HepG2 (cell line): ENCODE data around the gene NHP2. TPM values are rescaled to one million over a fixed set of nuclear protein-coding genes. Genes with fewer than 3 reads are reported as not detected.
A peak's percentile ranks its signal among the peaks of the same experiment; 100 is the strongest.

Experiments
- ATAC-seq: fragments of 200-7000 bp; cut with Tn5 transposase; 3 replicates; pipeline ENCODE4 v1.9.1; 2020; ENCODE audit warnings: mild to moderate bottlenecking, moderate library complexity
- BruUV-seq: library from RNA; stranded (reverse); fragments of 400-500 nt; replicated peaks from 2 replicates; lab custom pipeline; 2021; lab: Mats Ljungman, UMichigan
- CTCF ChIA-PET: fragments of 300-600 bp; formaldehyde crosslinking; extraction: SDS; loops from one replicate; lab custom pipeline; 2021; ENCODE audit warnings: low total read pairs, inconsistent platforms, low intra/inter-chr PET ratio; lab: Yijun Ruan, JAX
- POLR2A ChIA-PET: fragments of 350-600 bp; sonication (Branson Sonifier 250); formaldehyde crosslinking; loops from one replicate; lab custom pipeline; 2020; ENCODE audit warnings: antibody characterized with exemption, inconsistent platforms; lab: Yijun Ruan, JAX
- DNase-seq: peaks from one replicate; pipeline ENCODE4 v3.0.0-alpha.2; 2015; ENCODE audit warnings: low spot score
- FAIRE-seq: peaks from 3 replicates; lab custom pipeline; 2011; peaks lifted over from hg19 to GRCh38; lab: Jason Lieb, UNC
- H2AFZ ChIP-seq: one replicate; pipeline ENCODE4 v1.6.1; 2011; ENCODE audit warnings: low read length, inconsistent platforms
- H3K27ac ChIP-seq: fragments of 300-600 bp; 3 replicates; pipeline ENCODE4 v1.8.0; 2011; ENCODE audit warnings: mixed run types, mild to moderate bottlenecking, mixed read lengths, low read length, inconsistent platforms; ENCODE audit not compliant: insufficient read depth; ENCODE audit errors: extremely low read length
- H3K27me3 ChIP-seq, 2 experiments: fragments of 200-600 bp in 1 of 2; 2 replicates in 1 of 2; 3 replicates in 1 of 2; pipeline versions ENCODE4 v1.6.0 to v1.8.0; 2011; ENCODE audit warnings: low read length in 2 of 2, mild to moderate bottlenecking in 2 of 2, moderate library complexity in 2 of 2, inconsistent platforms in 1 of 2; ENCODE audit not compliant: insufficient read depth in 2 of 2, control insufficient read depth in 1 of 2
- H3K36me3 ChIP-seq, 2 experiments: fragments of 200-600 bp in 1 of 2; replicated peaks in 1 of 2; 2 replicates in 1 of 2; 3 replicates in 1 of 2; pipeline versions ENCODE4 v1.5.1 to v1.8.0; 2011; ENCODE audit warnings: low read length in 2 of 2, inconsistent platforms in 1 of 2; ENCODE audit not compliant: insufficient read depth in 2 of 2, control insufficient read depth in 1 of 2
- H3K4me1 ChIP-seq: 2 replicates; pipeline ENCODE4 v1.5.1; 2012; ENCODE audit warnings: low read length, inconsistent platforms; ENCODE audit not compliant: insufficient read depth
- H3K4me2 ChIP-seq: 2 replicates; pipeline ENCODE4 v1.6.0; 2011; ENCODE audit warnings: low read depth, low read length, inconsistent platforms
- H3K4me3 ChIP-seq, 3 experiments: fragments of 200-600 bp in 1 of 3; sonication (generic), shearing (Covaris generic) in 1 of 3; replicated peaks in 1 of 3; 2 replicates each; pipeline ENCODE4 v1.5.1; 2011 to 2016; ENCODE audit warnings: low read length in 3 of 3, inconsistent platforms in 2 of 3, low read depth in 2 of 3, mild to moderate bottlenecking in 2 of 3, control low read depth in 1 of 3, mixed read lengths in 1 of 3; ENCODE audit not compliant: insufficient read depth in 1 of 3
- H3K79me2 ChIP-seq: one replicate; pipeline ENCODE4 v1.6.1; 2011; ENCODE audit warnings: low read length, inconsistent platforms; ENCODE audit not compliant: insufficient read depth
- H3K9ac ChIP-seq: 2 replicates; pipeline ENCODE4 v1.6.0; 2011; ENCODE audit warnings: mild to moderate bottlenecking, low read depth, low read length, inconsistent platforms; ENCODE audit not compliant: insufficient read depth
- H3K9me3 ChIP-seq: 2 replicates; pipeline ENCODE4 v1.5.1; 2012; ENCODE audit warnings: mild to moderate bottlenecking, low read length
- H4K20me1 ChIP-seq: 2 replicates; pipeline ENCODE4 v1.6.0; 2011; ENCODE audit warnings: inconsistent platforms, mild to moderate bottlenecking, low read length, moderate library complexity; ENCODE audit not compliant: insufficient read depth
- ASH2L ChIP-seq: fragments of 300-600, 200-600 bp; sonication (generic); IDR thresholded peaks from 2 replicates; pipeline ENCODE4 v1.7.0; 2017; ENCODE audit warnings: low read depth, mild to moderate bottlenecking, moderate library complexity, mixed read lengths, low read length; ENCODE audit not compliant: insufficient read length
- ATAD3A ChIP-seq: sonication (generic); formaldehyde crosslinking; IDR thresholded peaks from 2 replicates; pipeline ENCODE4 v1.4.0; 2020; ENCODE audit warnings: missing genetic modification reagents
- ATM ChIP-seq: fragments of 450-650 bp; IDR thresholded peaks from 2 replicates; pipeline ENCODE4 v1.7.1; 2017; ENCODE audit warnings: mild to moderate bottlenecking, borderline replicate concordance
- EP300 ChIP-seq, 3 experiments: sonication (generic) in 1 of 3; formaldehyde crosslinking in 1 of 3; IDR thresholded peaks; 2 replicates each; pipeline versions ENCODE4 v1.5.1 to v1.6.1; 2011 to 2020; ENCODE audit warnings: low read depth in 2 of 3, low read length in 2 of 3, borderline replicate concordance in 1 of 3, improper control_type of control experiment in 1 of 3, mild to moderate bottlenecking in 1 of 3, missing genetic modification reagents in 1 of 3, moderate library complexity in 1 of 3
- SMARCE1 ChIP-seq: fragments of 450-650 bp; IDR thresholded peaks from 2 replicates; pipeline ENCODE4 v1.6.1; 2017; ENCODE audit warnings: borderline replicate concordance
- STAG1 ChIP-seq: sonication (generic); formaldehyde crosslinking; IDR thresholded peaks from 2 replicates; pipeline ENCODE4 v1.4.0; 2020; ENCODE audit warnings: missing genetic modification reagents
- TBL1XR1 ChIP-seq: fragments of 150-350 bp; IDR thresholded peaks from 2 replicates; pipeline ENCODE4 v1.6.1; 2014; ENCODE audit warnings: borderline replicate concordance, low read length; ENCODE audit not compliant: partially characterized antibody
- U2AF1 ChIP-seq: fragments of 200-400 bp; formaldehyde crosslinking; optimal IDR thresholded peaks from 2 replicates; pipeline ENCODE3; 2017; ENCODE audit warnings: mild to moderate bottlenecking, low read depth, low read length
- XRCC5 ChIP-seq: fragments of 200-400 bp; formaldehyde crosslinking; optimal IDR thresholded peaks from 2 replicates; pipeline ENCODE3; 2017; ENCODE audit warnings: mild to moderate bottlenecking, low read length
- ZNF564 ChIP-seq: sonication (generic); formaldehyde crosslinking; IDR thresholded peaks from 2 replicates; pipeline ENCODE4 v1.8.1; 2023; ENCODE audit warnings: mild to moderate bottlenecking, missing genetic modification reagents
- ZNF619 ChIP-seq: sonication (generic); formaldehyde crosslinking; IDR thresholded peaks from 2 replicates; pipeline ENCODE4 v1.4.0; 2020; ENCODE audit warnings: mild to moderate bottlenecking, missing genetic modification reagents
- ZNF660 ChIP-seq: sonication (generic); formaldehyde crosslinking; IDR thresholded peaks from 2 replicates; pipeline ENCODE4 v1.5.1; 2020; ENCODE audit warnings: mild to moderate bottlenecking, low read depth, missing genetic modification reagents, borderline replicate concordance
- ZNF777 ChIP-seq: sonication (generic); formaldehyde crosslinking; IDR thresholded peaks from 2 replicates; pipeline ENCODE4 v1.4.0; 2020; ENCODE audit warnings: missing genetic modification reagents
- ZNF790 ChIP-seq: sonication (generic); formaldehyde crosslinking; IDR thresholded peaks from 2 replicates; pipeline ENCODE4 v1.8.0; 2022; ENCODE audit warnings: missing genetic modification reagents, mild to moderate bottlenecking, borderline replicate concordance
- ZSCAN22 ChIP-seq: sonication (generic); formaldehyde crosslinking; IDR thresholded peaks from 2 replicates; pipeline ENCODE4 v1.4.0; 2020; ENCODE audit warnings: mild to moderate bottlenecking, missing genetic modification reagents
- whole genome bisulfite sequencing: methylation state at CpG from one replicate; pipeline ENCODE4 v1.1.6; 2017; ENCODE audit warnings: low lambda C conversion rate; 5-methylcytosine and 5-hydroxymethylcytosine counted together
- in situ Hi-C: cut with HindIII; loops from 2 replicates; pipeline ENCODE4 v1.10.0; 2017; ENCODE audit warnings: low pct_unique_long_range_greater_than_20kb; ENCODE audit not compliant: extremely low pct_ligation_motif_present
- intact Hi-C: fragments of 100-400 bp; cut with micrococcal nuclease; formaldehyde crosslinking; loops from one replicate; pipeline ENCODE4 v1.10.0; 2022; ENCODE audit not compliant: unreplicated experiment
- polyA plus RNA-seq, 8 experiments: library from polyadenylated mRNA; depleted of rRNA in 3 of 8; stranded (reverse) in 7 of 8; unstranded in 1 of 8; fragments of >200 nt; fragmentation: Illumina TruSeq in 4 of 8; extraction: Trizol in 4 of 8; gene quantifications; 2 replicates each; pipeline versions ENCODE4 v1.2.1 to v1.2.3, GENCODE V29; 2011 to 2016; ENCODE audit warnings: low read depth in 4 of 8, missing spikeins in 1 of 8, mixed read lengths in 1 of 8; ENCODE audit not compliant: insufficient read depth in 1 of 8
- total RNA-seq, 5 experiments: library from RNA; depleted of rRNA; stranded (reverse); fragments of >200 nt; fragmentation: Illumina TruSeq; extraction: Trizol; gene quantifications; 2 replicates each; pipeline ENCODE4 v1.2.3, GENCODE V29; 2016; ENCODE audit warnings: low read depth in 1 of 5
- TF ChIP-seq, protein P1 (sequence below): IDR thresholded peaks from 2 replicates; pipeline ENCODE4 v1.6.1; 2016; ENCODE audit warnings: mild to moderate bottlenecking, missing biosample characterization, missing genetic modification reagents
- TF ChIP-seq, protein P2 (sequence below): sonication (generic); formaldehyde crosslinking; IDR thresholded peaks from 2 replicates; pipeline ENCODE4 v1.4.0; 2020; ENCODE audit warnings: missing genetic modification reagents, borderline replicate concordance

NHP2 gene
- total and polyA plus RNA-seq, 2 of the 13 experiments (the other 11 are each of a cell fraction or from before 2014, with no cell fraction given): 56.2 to 96.1 TPM

DNA sequence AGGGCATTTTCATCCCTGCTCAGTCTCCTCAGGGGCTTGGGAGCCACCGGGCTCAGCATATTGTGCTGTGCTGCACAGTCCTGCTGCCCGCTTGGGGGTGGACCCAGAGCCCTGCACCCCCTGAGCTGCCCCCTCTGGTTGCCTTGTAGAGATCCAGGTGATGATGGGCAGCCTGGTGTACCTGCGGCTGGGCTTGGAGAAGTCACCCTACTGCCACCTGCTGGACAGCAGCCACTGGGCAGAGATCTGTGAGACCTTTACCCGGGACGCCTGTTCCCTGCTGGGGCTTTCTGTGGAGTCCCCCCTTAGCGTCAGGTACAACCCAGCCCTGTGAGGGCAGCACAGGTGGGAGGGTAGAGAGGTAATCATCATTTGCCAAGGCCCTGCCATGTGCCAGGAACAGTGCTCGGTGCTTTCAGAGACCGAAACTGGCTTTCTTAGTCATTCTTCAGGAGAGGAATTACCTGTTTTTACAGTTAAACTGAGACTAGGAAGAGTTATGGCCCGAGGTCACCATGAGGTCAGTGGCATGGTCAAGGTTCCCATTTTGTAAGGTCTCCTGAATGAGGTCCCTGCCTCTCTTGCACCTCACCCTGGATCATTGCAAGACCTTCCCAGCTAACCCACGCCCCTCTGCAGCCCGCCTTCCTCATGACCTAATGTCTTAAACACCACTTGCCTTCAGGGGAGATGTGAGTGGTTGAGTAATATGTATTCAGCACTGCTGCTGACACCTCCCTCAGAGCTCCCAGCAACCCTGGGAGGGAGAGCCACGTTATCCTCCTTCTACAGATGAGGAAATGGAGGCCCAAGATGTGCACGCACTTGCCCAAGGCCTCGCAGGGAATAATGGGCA is 7.5 kb downstream of the NHP2 start:
- Histone ChIP-seq H2AFZ (no peak overlapping the region), H3K9ac (no peak overlapping the region), H3K4me1 (no peaks in the 10 kb centered on the region), H3K27me3 (no peaks in the 10 kb centered on the region), H3K27ac (no peak overlapping the region), H3K4me2 (no peak overlapping the region), H3K9me3 (no peaks in the 10 kb centered on the region), H3K4me3 (no peak overlapping the region), H3K36me3 (peaks cover 36 to 71% of the 10 kb centered on the region in 2 experiments), H3K79me2 (no peaks in the 10 kb centered on the region), H4K20me1 (peaks cover 3% of the 10 kb centered on the region; the same call in 1 of the 2 replicates)
- FAIRE-seq (no peak), DNase-seq (peak; percentile 66), ATAC-seq (peak; percentile 92)
- 89% methylated on average over 7 of the region's 14 CpGs for WGBS
- in situ Hi-C loops (loop anchor here (5.0 kb wide), 1 partner anchor 69 kb away; no protein-coding TSS in a partner anchor), intact Hi-C loops (loop anchor here (1.0 kb wide), 2 partner anchors 25 to 70 kb away; no protein-coding TSS in a partner anchor)
- ChIA-PET POLR2A (interaction anchor here (1.5 kb wide), 1 partner anchor 7 kb away, joined by 5 read pairs; the partner anchor contains the start of gene NHP2), CTCF (interaction anchor here (1.4 to 2.8 kb wide), 4 partner anchors 18 to 84 kb away, joined by 5 to 38 read pairs (median 8); no protein-coding TSS in a partner anchor)
- no TSS peak for BruUV-seq
- TF ChIP-seq ATM: no peak
- no peak for TF ChIP-seq ATAD3A (CRISPR knock-in tag)
- TF ChIP-seq SMARCE1: no peak
- TF ChIP-seq ZNF790 (CRISPR knock-in tag): no peak
- TF ChIP-seq ZNF777 (CRISPR knock-in tag): no peak
- TF ChIP-seq TBL1XR1: no peak
- no peak for TF ChIP-seq ZNF660
- no peak for TF ChIP-seq EP300 (IDR thresholded peaks at IDR 0.05; ENCODE audit: low read depth in 2 of 2, low read length in 2 of 2)
- no peak for TF ChIP-seq EP300 (CRISPR knock-in tag; IDR thresholded peaks at IDR 0.05; ENCODE audit: borderline replicate concordance)
- no peak for TF ChIP-seq ZNF564 (CRISPR knock-in tag)
- peak; percentile 81 for TF ChIP-seq XRCC5
- TF ChIP-seq, protein P1, sequence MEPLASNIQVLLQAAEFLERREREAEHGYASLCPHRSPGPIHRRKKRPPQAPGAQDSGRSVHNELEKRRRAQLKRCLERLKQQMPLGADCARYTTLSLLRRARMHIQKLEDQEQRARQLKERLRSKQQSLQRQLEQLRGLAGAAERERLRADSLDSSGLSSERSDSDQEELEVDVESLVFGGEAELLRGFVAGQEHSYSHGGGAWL (CRISPR knock-in tag): 0 out of 2 replicates have a peak, but pooled peaks have one; percentile 31
- no peak for TF ChIP-seq ASH2L
- no peak for TF ChIP-seq ZSCAN22 (CRISPR knock-in tag)
- peak; percentile 69 for TF ChIP-seq STAG1 (CRISPR knock-in tag)
- no peak for TF ChIP-seq ZNF619 (CRISPR knock-in tag)
- TF ChIP-seq, protein P2, sequence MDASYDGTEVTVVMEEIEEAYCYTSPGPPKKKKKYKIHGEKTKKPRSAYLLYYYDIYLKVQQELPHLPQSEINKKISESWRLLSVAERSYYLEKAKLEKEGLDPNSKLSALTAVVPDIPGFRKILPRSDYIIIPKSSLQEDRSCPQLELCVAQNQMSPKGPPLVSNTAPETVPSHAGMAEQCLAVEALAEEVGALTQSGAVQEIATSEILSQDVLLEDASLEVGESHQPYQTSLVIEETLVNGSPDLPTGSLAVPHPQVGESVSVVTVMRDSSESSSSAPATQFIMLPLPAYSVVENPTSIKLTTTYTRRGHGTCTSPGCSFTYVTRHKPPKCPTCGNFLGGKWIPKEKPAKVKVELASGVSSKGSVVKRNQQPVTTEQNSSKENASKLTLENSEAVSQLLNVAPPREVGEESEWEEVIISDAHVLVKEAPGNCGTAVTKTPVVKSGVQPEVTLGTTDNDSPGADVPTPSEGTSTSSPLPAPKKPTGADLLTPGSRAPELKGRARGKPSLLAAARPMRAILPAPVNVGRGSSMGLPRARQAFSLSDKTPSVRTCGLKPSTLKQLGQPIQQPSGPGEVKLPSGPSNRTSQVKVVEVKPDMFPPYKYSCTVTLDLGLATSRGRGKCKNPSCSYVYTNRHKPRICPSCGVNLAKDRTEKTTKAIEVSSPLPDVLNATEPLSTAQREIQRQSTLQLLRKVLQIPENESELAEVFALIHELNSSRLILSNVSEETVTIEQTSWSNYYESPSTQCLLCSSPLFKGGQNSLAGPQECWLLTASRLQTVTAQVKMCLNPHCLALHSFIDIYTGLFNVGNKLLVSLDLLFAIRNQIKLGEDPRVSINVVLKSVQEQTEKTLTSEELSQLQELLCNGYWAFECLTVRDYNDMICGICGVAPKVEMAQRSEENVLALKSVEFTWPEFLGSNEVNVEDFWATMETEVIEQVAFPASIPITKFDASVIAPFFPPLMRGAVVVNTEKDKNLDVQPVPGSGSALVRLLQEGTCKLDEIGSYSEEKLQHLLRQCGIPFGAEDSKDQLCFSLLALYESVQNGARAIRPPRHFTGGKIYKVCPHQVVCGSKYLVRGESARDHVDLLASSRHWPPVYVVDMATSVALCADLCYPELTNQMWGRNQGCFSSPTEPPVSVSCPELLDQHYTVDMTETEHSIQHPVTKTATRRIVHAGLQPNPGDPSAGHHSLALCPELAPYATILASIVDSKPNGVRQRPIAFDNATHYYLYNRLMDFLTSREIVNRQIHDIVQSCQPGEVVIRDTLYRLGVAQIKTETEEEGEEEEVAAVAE (CRISPR knock-in tag): no peak
- no peak for TF ChIP-seq U2AF1
